HG02840 (cell line): ENCODE results near the gene KIF12.

Source experiments
- ATAC-seq: cut with Tn5 transposase; IDR thresholded peaks from one replicate; pipeline ENCODE4 v1.9.1; 2021; ENCODE audit warnings: mild to moderate bottlenecking, moderate library complexity, moderate number of reproducible peaks; ENCODE audit not compliant: unreplicated experiment, low FRiP score

Gene KIF12

DNA sequence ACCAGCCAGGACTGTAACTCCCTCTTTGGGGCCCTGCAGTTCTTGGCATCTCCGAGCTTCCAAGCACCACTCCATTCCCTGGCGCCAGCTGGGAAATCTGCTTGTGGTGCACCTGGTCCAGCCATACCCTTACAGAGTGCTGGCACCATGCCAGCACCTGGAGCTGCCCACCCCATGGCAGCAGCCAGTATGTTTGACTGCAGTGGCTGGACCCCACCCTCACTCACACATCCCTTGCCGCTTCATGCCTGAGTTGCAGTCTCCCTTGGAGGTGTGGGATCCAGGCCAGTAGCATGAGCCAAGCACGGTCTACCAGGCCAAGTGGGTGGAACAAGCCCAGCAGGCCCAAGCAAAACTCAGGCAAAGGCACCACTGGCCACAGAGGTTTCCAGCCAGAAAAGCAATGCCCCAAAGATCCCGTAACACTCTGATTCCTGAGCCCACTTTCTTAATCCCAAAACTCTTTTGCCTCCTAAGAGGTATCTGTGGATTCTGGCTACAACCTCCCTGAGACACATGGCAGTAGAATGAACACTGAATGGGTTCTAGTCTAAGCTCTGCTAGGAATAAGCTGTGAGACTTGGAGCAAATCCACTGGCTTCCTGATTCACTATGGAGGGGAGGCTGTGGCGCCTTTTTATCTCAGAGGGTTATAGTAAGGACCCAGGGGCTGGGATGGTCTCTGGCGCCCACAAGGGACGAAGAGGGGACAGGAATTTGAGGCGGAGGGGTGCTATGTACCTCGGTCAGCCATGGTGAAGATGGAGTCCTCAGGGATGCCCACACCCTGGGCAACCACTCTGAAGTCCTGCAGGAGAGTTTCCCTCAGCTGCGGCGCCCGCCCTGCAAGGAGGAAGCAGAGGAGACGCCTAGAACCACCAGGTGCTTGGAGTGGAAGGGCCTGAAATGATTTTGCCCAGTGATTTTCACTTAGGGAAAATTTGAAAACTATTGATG is 26.6 kb downstream of the KIF12 start:
- ATAC-seq = no peak

- ATAC-seq = no peak
Observed at GRCh38 chr9:114071197-114071795, 27.8 kb downstream of the KIF12 start.

- no peak for ATAC-seq
Observed at GRCh38 chr9:114070188-114071103, 28.6 kb downstream of the KIF12 start.

- no peak for ATAC-seq
Observed at GRCh38 chr9:114069476-114070187, 29.5 kb downstream of the KIF12 start.

GRCh38 chr9:114065304-114065703 is 33.8 kb downstream of the KIF12 start:
- no peak for ATAC-seq

DNA sequence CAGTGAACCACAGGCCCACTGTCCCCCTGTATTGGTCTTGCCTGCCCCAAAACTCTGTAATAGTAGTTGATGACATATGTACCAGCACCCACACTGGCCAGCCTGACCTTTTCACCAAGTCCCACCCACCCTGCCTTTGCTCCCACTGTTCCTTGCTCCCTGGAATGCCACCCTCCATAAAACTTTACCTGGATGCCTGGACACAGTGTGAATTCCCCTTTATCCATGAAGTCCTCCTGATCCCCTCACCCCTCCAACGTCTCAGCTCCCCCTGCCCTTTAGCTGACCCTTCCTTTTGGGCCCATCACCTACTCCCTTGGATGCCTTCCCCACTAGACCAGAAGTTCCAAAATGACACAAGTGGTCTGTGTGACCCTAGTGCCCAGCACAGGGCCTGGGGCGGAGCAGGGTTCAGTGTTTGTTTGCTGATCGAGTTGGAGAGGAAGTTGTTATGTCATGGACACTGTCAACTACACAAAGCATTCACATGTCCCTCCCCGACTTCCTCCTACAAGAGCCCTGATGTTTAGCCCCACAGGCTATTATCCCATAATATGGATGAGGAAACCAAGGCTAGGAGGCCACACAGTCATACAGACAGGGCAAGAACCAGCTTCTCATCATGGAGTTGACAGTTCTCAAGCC is 37.1 kb downstream of the KIF12 start:
- no peak for ATAC-seq

- no peak for ATAC-seq
Observed at GRCh38 chr9:114061292-114061691, 37.8 kb downstream of the KIF12 start.

GRCh38 chr9:114060711-114061110 is 38.4 kb downstream of the KIF12 start:
- no peak for ATAC-seq

DNA sequence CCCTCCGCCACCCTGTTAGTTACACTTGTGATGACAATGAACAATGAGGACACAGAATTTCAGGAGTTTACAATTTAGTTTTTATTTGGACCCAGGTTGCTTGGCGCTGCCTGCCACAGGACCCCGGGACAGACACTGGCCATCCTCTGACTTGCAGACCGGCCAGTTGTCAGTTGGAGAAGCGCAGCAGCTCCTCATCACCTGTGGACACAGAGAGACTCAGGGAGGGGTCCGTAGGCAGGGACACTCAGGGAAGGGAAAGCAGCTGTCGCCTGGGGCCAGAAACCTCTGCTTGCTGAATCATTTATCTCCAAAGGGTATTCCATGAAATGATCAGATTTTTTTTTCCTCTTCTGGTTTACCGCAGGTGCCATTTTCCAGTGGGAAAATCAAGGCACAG is 39.0 kb downstream of the KIF12 start:
- no peak for ATAC-seq

- ATAC-seq = no peak
Observed at GRCh38 chr9:114059047-114059803, 39.9 kb downstream of the KIF12 start.

DNA sequence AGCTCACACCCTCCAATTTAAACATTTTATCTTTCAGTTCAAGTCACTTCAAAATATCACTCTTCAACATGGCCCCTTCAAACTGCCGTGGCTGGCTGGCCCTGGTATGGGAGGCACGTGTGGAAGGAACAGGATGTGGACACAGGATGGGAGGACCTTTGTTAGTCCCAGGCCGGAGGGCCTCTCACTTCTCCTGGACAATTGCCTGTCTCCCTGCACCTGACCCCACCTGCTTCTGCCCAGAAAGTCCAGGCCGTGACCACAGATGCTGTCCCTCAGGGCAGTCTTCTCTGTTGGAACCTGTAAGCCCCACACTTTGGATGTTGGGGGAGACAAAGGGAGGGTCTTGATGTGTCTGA is 40.4 kb downstream of the KIF12 start:
- ATAC-seq = no peak

DNA sequence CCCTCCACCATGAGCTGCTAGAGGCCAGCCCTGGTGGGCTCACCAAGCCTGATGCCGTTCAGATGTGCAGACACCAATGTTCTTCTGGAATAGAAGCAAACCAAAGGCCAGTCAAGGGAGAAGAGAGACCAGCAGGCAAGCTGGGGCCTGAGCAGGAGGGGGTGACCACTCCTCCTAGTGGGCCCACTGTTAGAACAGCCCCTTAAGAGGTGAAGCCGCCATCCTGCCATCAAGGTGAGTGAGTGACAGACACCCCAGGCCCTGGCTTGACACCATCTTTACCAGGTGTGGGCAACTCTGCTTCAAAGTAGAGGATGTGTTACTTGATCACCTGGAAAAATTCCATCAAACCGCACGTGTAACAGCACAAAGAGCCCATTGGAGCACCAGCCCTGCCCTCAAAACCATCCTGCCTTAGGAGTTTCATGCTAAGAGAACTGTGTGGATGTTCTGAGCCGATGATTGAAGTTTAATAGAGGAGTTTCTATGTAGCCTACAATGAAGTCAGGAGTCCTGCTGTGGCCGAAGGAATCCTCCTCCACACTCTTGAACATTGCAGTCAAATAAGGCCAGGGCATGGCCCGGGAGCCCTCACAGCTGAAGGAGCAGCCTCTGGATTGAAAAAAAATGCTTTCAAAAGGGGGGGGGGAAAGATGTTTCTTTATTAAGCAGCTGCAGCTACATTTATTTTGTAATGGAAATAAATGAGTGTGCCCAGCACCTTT is 41.8 kb downstream of the KIF12 start:
- no peak for ATAC-seq

GRCh38 chr9:114056527-114056926 is 42.6 kb downstream of the KIF12 start:
- ATAC-seq = no peak

GRCh38 chr9:114055894-114056293 is 43.2 kb downstream of the KIF12 start:
- ATAC-seq = no peak

- ATAC-seq = no peak
Observed at GRCh38 chr9:114055061-114055460, 44.0 kb downstream of the KIF12 start.

GRCh38 chr9:114054191-114054690 is 44.9 kb downstream of the KIF12 start:
- ATAC-seq = no peak

- no peak for ATAC-seq
Observed at GRCh38 chr9:114053246-114054005, 45.7 kb downstream of the KIF12 start.

DNA sequence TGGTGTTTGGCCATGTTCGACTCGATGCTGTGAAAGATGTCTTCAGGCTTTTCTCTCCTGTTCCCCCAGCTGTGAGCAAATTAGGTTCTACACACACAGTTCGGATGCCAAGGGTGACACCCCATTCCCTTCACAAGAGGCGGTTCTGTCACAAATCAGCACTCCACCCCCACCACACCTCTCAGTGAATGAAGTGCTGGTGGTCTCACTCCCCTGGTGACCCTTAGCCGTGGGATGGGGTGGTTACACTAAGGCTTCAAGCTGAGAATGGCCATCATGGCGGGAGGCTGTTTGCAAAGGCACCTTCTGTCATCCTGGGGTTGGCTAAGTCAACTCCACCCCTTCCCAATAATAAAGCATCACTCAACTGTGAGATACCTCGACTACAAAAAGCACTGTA is 47.4 kb downstream of the KIF12 start:
- no peak for ATAC-seq
